H1 (cell line): ENCODE measurements around the gene SLC44A1. TPM values are rescaled to one million over a fixed set of nuclear protein-coding genes. Genes with fewer than 3 reads are reported as not detected.

Experiments used
- CEBPB ChIP-seq: IDR thresholded peaks from 2 replicates; pipeline ENCODE4 v1.6.1; 2012; ENCODE audit warnings: low read depth, low read length
- CHD7 ChIP-seq: fragments of 300-600 bp; sonication (generic); IDR thresholded peaks from 2 replicates; pipeline ENCODE4 v1.7.1; 2012; ENCODE audit warnings: low read length, moderate library complexity, mild to moderate bottlenecking, inconsistent platforms; ENCODE audit not compliant: insufficient replicate concordance
- CTBP2 ChIP-seq: IDR thresholded peaks from 2 replicates; pipeline ENCODE4 v1.7.0; 2011; ENCODE audit warnings: borderline replicate concordance, mild to moderate bottlenecking, moderate library complexity, mixed read lengths, low read length; ENCODE audit not compliant: insufficient read depth, insufficient read length
- FOSL1 ChIP-seq: IDR thresholded peaks from 2 replicates; pipeline ENCODE4 v1.6.1; 2011; ENCODE audit warnings: mild to moderate bottlenecking, low read depth, low read length, moderate library complexity; ENCODE audit not compliant: insufficient read depth
- JUN ChIP-seq: IDR thresholded peaks from 2 replicates; pipeline ENCODE4 v1.6.1; 2011; ENCODE audit warnings: low read depth, mild to moderate bottlenecking, improper control_type of control experiment, low read length
- KDM5A ChIP-seq: fragments of 200-600 bp; IDR thresholded peaks from 2 replicates; pipeline ENCODE4 v1.7.1; 2012; ENCODE audit warnings: mild to moderate bottlenecking, low read length, inconsistent platforms, mixed read lengths
- RNF2 ChIP-seq: fragments of 200-900, 300-1000 bp; sonication (generic); IDR thresholded peaks from 2 replicates; pipeline ENCODE4 v1.7.1; 2016; ENCODE audit warnings: borderline replicate concordance, low read depth, mild to moderate bottlenecking, antibody characterized with exemption, low read length; ENCODE audit not compliant: poor library complexity, severe bottlenecking; ENCODE audit errors: missing control alignments
- SIN3A ChIP-seq, 2 experiments: IDR thresholded peaks in 1 of 2; conservative IDR thresholded peaks in 1 of 2; 2 replicates each; pipeline ENCODE4 v1.6.1; 2011 to 2012; ENCODE audit warnings: low read length in 2 of 2, improper control_type of control experiment in 1 of 2, low read depth in 1 of 2, mild to moderate bottlenecking in 1 of 2
- SP1 ChIP-seq: IDR thresholded peaks from 2 replicates; pipeline ENCODE4 v1.6.1; 2011; ENCODE audit warnings: low read depth, low read length
- SP2 ChIP-seq: IDR thresholded peaks from 2 replicates; pipeline ENCODE4 v1.6.1; 2012; ENCODE audit warnings: mild to moderate bottlenecking, low read length, inconsistent platforms
- TAF7 ChIP-seq: optimal IDR thresholded peaks from 2 replicates; pipeline ENCODE3; 2011; ENCODE audit warnings: low read depth, mild to moderate bottlenecking, inconsistent platforms, low read length, moderate library complexity, borderline replicate concordance
- TCF12 ChIP-seq: IDR thresholded peaks from 2 replicates; pipeline ENCODE4 v1.6.1; 2011; ENCODE audit warnings: low read depth, mild to moderate bottlenecking, low read length
- polyA plus RNA-seq, 7 experiments: library from polyadenylated mRNA; depleted of rRNA in 3 of 7; stranded (reverse) in 5 of 7; unstranded in 2 of 7; fragments of >200 nt in 5 of 7; fragments of 200-250 nt in 2 of 7; gene quantifications; 1 replicate in 5 of 7; 2 replicates in 1 of 7; 4 replicates in 1 of 7; pipeline versions ENCODE4 v1.2.1 to v1.2.3, GENCODE V29; 2011 to 2013; ENCODE audit warnings: missing spikeins in 2 of 7, mixed read lengths in 2 of 7
- total RNA-seq: library from RNA; stranded (reverse); fragmentation: NEBNext Ultra II Directional; extraction: Animal tissue kit (Norgen Biotek cat#: 25700); gene quantifications from 2 replicates; pipeline ENCODE4 v1.2.1, GENCODE V29; 2021

Gene SLC44A1
- total and polyA plus RNA-seq, 2 of the 8 experiments (the other 6 are each of a cell fraction or from before 2014, with no cell fraction given): 30.5 to 71.2 TPM

- no peak for TF ChIP-seq CHD7
- TF ChIP-seq SIN3A (conservative IDR thresholded peaks at IDR 0.05 in 1 of 2, IDR thresholded peaks at IDR 0.05 in 1 of 2; ENCODE audit: low read depth in 1 of 2, low read length in 2 of 2): no peak
- no peak for TF ChIP-seq RNF2
- no peak for TF ChIP-seq TAF7
- TF ChIP-seq KDM5A: no peak
- no peak for TF ChIP-seq FOSL1
- no peak for TF ChIP-seq TCF12
- no peak for TF ChIP-seq CTBP2
- TF ChIP-seq SP2: no peak
- TF ChIP-seq JUN: no peak
- TF ChIP-seq SP1: no peak
- no peak for TF ChIP-seq CEBPB
These were observed 31.5 kb downstream of the SLC44A1 start (continued) for GRCh38 chr9:105275938-105276337.
